ENCODE data around the gene ENTREP3.

The ENTREP3 gene

DNA sequence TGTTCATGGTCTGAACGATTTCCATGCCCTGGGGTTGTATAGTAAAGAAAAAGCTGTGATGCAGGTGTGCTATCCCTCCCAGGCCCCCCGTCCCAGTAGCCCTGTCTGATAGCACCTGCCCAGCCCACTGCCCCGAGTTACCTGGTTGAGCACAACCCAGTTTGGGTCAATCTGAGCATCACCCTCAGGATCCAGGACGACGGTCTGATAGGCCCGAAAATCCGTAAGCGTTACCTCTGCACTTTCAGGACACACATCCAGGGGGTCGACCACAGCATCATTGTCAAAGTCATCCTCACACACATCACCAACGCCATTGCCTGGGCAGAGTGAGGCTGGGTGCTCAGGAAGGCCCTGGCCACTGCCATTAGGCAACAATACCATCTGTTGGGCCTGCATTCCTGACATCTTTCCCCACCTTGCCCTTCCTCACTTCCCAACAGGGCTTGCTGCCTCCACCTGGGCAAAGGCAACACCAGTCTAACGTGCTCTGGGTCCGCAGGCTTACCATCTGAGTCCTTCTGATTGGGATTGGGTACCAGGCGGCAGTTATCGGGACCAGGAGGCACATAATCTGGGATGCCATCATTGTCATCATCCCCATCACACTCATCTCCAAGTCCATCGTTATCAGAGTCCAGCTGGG, 57.3 kb downstream of the ENTREP3 start:
- no peak for DNase-seq

Measured in CD4-positive, alpha-beta T cell treated with Interleukin-1 beta for 1 hour (primary cell).